ENCODE data around the gene UNC80. TPM values are rescaled to one million over a fixed set of nuclear protein-coding genes. Genes with fewer than 3 reads are reported as not detected.

Gene UNC80
- total RNA-seq, 1 donor from 2014 or later = 2.9 TPM

DNA sequence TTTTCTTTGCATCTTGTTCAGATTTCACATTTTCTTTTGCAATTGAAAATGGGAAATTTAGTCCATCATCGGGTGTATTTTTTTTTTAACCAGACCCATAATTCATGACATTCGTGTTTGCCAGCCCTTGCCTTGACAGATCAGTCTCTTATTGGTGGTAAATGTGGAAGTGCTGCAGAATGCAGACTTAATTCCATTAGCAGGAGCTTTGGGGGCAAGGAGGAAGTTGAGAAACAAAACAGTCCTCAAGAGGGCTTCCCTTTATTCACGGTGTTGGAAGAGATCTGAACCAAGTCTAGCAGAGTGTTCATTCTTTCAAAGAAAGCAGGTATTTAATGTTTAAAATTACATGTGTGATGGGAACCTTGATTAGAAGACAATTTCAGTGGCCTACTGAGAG lies 214.2 kb downstream of the UNC80 start:
- Mint-ChIP-seq H3K36me3 (no peaks in the 10 kb centered on the region), H3K4me1 (ENCODE audit: unreplicated experiment) (no peaks in the 10 kb centered on the region), H3K27me3 (peaks cover 22% of the 10 kb centered on the region), H3K27ac (no peak overlapping the region), H3K4me3 (no peak overlapping the region), H3K9me3 (no peaks in the 10 kb centered on the region)
- no peak for DNase-seq (ENCODE audit: extremely low spot score, unreplicated experiment)
- TF ChIP-seq, protein P1, sequence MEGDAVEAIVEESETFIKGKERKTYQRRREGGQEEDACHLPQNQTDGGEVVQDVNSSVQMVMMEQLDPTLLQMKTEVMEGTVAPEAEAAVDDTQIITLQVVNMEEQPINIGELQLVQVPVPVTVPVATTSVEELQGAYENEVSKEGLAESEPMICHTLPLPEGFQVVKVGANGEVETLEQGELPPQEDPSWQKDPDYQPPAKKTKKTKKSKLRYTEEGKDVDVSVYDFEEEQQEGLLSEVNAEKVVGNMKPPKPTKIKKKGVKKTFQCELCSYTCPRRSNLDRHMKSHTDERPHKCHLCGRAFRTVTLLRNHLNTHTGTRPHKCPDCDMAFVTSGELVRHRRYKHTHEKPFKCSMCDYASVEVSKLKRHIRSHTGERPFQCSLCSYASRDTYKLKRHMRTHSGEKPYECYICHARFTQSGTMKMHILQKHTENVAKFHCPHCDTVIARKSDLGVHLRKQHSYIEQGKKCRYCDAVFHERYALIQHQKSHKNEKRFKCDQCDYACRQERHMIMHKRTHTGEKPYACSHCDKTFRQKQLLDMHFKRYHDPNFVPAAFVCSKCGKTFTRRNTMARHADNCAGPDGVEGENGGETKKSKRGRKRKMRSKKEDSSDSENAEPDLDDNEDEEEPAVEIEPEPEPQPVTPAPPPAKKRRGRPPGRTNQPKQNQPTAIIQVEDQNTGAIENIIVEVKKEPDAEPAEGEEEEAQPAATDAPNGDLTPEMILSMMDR (conservative IDR thresholded peaks at IDR 0.05) = no peak

DNA sequence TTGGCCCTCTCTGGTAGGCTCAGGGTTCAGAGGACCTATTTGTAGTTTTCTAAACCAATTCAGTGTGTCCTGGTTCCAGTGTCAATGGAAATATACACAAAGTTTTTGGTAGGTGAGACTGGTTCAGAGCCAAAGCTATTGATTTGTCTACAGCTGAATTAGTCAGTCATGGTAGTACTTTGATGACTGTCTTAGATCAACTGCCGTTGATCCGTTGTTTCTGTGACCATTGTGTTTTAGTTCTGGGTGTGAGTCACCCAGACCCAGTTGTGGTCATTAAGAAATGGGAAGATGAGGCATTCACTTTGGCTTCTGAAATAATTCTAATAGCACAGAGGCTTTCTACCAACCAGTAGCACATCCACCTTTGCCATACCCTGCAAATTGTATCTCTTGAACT lies 214.8 kb downstream of the UNC80 start:
- H3K36me3 Mint-ChIP-seq = no peaks in the 10 kb centered on the region
- no peak overlapping the region for H3K27ac Mint-ChIP-seq
- no peaks in the 10 kb centered on the region for H3K4me1 Mint-ChIP-seq (ENCODE audit: unreplicated experiment)
- TF ChIP-seq, protein P1 (conservative IDR thresholded peaks at IDR 0.05) = no peak
- no peak for DNase-seq (ENCODE audit: extremely low spot score, unreplicated experiment)
- H3K27me3 Mint-ChIP-seq = peaks cover 22% of the 10 kb centered on the region
- H3K9me3 Mint-ChIP-seq = no peaks in the 10 kb centered on the region
- H3K4me3 Mint-ChIP-seq = no peak overlapping the region

DNA sequence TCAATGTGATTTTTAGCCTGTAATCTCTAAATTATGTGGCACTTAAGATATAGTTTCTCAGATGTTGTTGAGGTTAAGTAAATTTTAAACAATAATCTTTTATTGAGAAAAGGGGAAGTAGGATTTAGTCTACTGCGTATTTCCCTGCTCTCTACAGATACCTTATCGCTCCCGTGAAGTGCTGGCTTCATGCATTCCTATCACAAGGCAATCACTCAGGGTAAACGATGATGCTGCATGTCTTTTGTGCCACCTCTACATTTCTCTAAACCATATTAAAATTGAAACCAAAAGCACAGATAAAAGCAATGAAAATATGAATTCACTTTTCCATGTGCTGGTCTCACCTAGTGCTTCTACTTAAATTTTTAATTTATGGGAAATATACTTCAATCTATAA lies 216.4 kb downstream of the UNC80 start:
- TF ChIP-seq, protein P1 (conservative IDR thresholded peaks at IDR 0.05) = no peak
- no peak overlapping the region for H3K4me3 Mint-ChIP-seq
- no peak overlapping the region for H3K27ac Mint-ChIP-seq
- H3K36me3 Mint-ChIP-seq = no peaks in the 10 kb centered on the region
- DNase-seq (ENCODE audit: extremely low spot score, unreplicated experiment) = no peak
- no peaks in the 10 kb centered on the region for H3K4me1 Mint-ChIP-seq (ENCODE audit: unreplicated experiment)
- H3K27me3 Mint-ChIP-seq = peaks cover 19% of the 10 kb centered on the region
- no peaks in the 10 kb centered on the region for H3K9me3 Mint-ChIP-seq

DNA sequence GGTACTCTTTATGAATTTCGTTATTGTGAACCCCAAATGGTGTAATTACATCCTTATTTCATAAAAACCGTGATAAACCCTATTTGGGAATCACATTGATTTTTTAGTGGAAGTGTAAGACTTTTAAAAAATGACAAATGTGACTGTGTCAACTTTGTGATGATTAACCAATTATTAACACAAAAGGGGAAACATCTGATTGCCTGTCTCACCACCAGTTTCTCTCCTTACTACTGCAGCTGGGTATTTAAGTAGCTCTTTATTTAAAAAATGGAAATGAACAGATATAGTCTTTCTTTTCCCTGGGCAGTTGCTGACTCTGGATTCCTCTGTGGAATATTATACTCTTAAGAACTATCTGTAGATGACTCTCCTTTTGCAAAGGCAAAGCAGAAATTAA lies 219.2 kb downstream of the UNC80 start:
- Mint-ChIP-seq H3K4me1 (ENCODE audit: unreplicated experiment) (no peaks in the 10 kb centered on the region), H3K27me3 (peaks cover 14% of the 10 kb centered on the region), H3K27ac (no peak overlapping the region), H3K9me3 (no peaks in the 10 kb centered on the region), H3K36me3 (no peaks in the 10 kb centered on the region), H3K4me3 (no peak overlapping the region)
- DNase-seq (ENCODE audit: extremely low spot score, unreplicated experiment) = no peak
- TF ChIP-seq, protein P1 (conservative IDR thresholded peaks at IDR 0.05) = no peak

DNA sequence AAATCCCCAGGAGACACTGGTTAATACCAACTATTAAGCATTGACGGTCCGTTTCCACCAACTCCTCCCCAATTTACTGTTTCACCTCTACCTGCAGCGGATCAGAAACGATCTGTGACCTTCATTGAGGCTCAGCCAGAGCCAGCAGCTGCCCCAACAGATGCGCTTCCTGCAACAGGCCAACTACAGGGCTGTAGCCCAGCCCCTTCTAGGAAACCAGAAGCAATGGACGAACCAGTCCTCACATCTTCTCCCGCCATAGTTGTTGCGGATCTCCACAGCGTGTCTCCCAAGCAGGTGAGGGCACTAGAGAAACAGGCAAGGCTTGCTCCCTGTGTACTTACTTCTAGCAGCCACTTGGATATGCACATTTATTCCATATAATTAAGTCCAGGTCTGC lies 222.3 kb downstream of the UNC80 start:
- H3K9me3 Mint-ChIP-seq = no peaks in the 10 kb centered on the region
- no peak overlapping the region for H3K4me3 Mint-ChIP-seq
- peaks cover 11% of the 10 kb centered on the region for H3K27me3 Mint-ChIP-seq
- no peak overlapping the region for H3K27ac Mint-ChIP-seq
- TF ChIP-seq, protein P1 (conservative IDR thresholded peaks at IDR 0.05) = no peak
- no peaks in the 10 kb centered on the region for H3K36me3 Mint-ChIP-seq
- no peaks in the 10 kb centered on the region for H3K4me1 Mint-ChIP-seq (ENCODE audit: unreplicated experiment)
- DNase-seq (ENCODE audit: extremely low spot score, unreplicated experiment) = no peak

DNA sequence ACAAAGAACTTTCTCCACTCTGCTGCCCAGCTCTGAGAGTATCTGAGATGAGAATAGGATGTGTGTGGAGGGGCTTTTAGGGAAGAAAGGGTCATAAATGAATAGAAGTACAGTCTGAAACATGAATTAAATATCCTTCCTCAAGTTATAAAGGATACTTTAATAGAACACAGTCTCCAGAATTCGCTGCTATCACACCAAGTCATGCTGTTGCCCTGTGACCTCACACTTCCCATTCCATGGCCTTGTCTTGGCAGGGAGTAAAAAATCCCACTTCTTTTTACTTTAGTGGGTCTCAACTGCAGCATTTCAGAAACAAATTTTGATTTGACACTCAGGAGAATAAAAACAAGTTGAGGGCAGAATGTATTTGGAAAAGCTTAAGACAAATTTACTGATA lies 227.0 kb downstream of the UNC80 start:
- H3K27ac Mint-ChIP-seq = no peak overlapping the region
- TF ChIP-seq, protein P1 (conservative IDR thresholded peaks at IDR 0.05) = no peak
- DNase-seq (ENCODE audit: extremely low spot score, unreplicated experiment) = no peak
- no peaks in the 10 kb centered on the region for H3K36me3 Mint-ChIP-seq
- H3K9me3 Mint-ChIP-seq = no peaks in the 10 kb centered on the region
- no peak overlapping the region for H3K4me3 Mint-ChIP-seq
- H3K4me1 Mint-ChIP-seq (ENCODE audit: unreplicated experiment) = peaks cover 7% of the 10 kb centered on the region
- no peaks in the 10 kb centered on the region for H3K27me3 Mint-ChIP-seq

Data from type B pancreatic cell (in vitro differentiated cells).